C4-2B (cell line): ENCODE measurements around the gene BANF2.

ENCODE experiments used
- CTCF ChIP-seq: fragments of 450-650 bp; conservative IDR thresholded peaks from 2 replicates; pipeline ENCODE4 v1.5.1; 2017; ENCODE audit warnings: mild to moderate bottlenecking
- ZFX ChIP-seq: fragments of 450-650 bp; IDR thresholded peaks from 2 replicates; pipeline ENCODE4 v1.6.1; 2017

GRCh38 chr20:17735206-17735804, 35.5 kb downstream of the BANF2 start:
- no peak for TF ChIP-seq CTCF
- no peak for TF ChIP-seq ZFX
